Measurements from ENCODE around the gene MRPL38. TPM values are rescaled to one million over a fixed set of nuclear protein-coding genes. Genes with fewer than 3 reads are reported as not detected.

The MRPL38 gene
- total and polyA plus RNA-seq, 4 donors, result 23.0 to 63.9 (median 50.5) TPM

DNA sequence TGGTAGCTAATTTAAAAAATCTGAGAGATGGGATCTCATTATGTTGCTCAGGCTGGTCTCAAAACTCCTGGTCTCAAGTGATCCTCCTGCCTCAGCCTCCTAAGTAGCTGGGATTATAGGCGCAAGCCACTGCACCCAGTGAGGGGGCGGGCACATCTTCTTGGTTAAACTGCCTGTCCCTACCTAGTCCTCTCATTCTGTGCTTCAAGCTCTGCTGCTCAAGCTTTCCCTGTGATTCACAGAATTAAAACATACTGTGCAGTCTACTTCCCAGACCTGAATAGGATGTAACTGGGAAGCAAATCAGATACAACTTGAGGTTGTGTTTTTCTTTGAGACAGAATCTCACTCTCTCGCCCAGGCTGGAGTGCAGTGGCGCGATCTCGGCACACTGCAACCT lies 2.3 kb downstream of the MRPL38 start (continued):
- no peak for TF ChIP-seq NR2F2 (IDR thresholded peaks at IDR 0.05)
- no peak for TF ChIP-seq RXRA (IDR thresholded peaks at IDR 0.05)
- TF ChIP-seq SP1 (IDR thresholded peaks at IDR 0.05), result no peak
- TF ChIP-seq HNF4A (conservative IDR thresholded peaks at IDR 0.05), result no peak

DNA sequence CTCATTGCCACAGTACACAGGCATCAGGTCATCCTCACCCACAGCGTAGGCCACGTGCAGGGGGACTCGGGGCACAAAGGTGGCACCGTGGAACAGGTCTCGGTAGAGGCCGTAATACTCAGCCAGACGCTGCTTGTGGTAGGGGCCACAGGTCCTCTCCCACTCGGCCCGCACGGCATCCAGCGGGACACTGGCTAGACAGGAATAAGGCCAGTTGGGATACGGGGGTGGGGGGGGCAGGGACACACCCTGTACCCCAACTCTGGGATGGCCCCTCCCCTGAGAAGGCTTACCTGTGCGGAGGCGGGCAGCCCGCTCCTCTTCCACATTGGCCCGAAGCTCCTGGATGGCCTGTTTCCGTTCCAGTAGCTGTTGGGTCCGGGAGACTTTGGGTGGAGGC lies 3.0 kb downstream of the MRPL38 start:
- Histone ChIP-seq H3K36me3 (ENCODE audit: control insufficient read depth in 4 of 4, insufficient read depth in 3 of 4, low read depth in 1 of 4, low read length in 3 of 4) (peaks cover 6 to 26% (median 13%) of the 10 kb centered on the region in 4 donors), H3K4me3 (ENCODE audit: low read depth in 1 of 3, low read length in 3 of 3) (no peak overlapping the region), H3K27me3 (ENCODE audit: control insufficient read depth in 4 of 4, insufficient read depth in 4 of 4, low read length in 3 of 4) (no peaks in the 10 kb centered on the region), H3K9me3 (ENCODE audit: control insufficient read depth in 4 of 4, low read length in 3 of 4) (no peaks in the 10 kb centered on the region), H3K4me1 (ENCODE audit: control insufficient read depth in 4 of 4, insufficient read depth in 4 of 4, low read length in 3 of 4) (peaks cover 5 to 40% (median 27%) of the 10 kb centered on the region in 4 donors), H3K27ac (ENCODE audit: low read depth in 1 of 2, low read length in 2 of 2) (no peak overlapping the region), H3K9ac (ENCODE audit: low read depth in 1 of 2, low read length in 2 of 2) (no peak overlapping the region)
- no peak for DNase-seq (ENCODE audit: low spot score)
- no peak for TF ChIP-seq HNF4A (conservative IDR thresholded peaks at IDR 0.05)
- TF ChIP-seq, protein P1, sequence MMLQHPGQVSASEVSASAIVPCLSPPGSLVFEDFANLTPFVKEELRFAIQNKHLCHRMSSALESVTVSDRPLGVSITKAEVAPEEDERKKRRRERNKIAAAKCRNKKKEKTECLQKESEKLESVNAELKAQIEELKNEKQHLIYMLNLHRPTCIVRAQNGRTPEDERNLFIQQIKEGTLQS (IDR thresholded peaks at IDR 0.05), result no peak
- TF ChIP-seq GABPA (IDR thresholded peaks at IDR 0.05 in 1 of 2, conservative IDR thresholded peaks at IDR 0.05 in 1 of 2), result no peak
- TF ChIP-seq, protein P2, sequence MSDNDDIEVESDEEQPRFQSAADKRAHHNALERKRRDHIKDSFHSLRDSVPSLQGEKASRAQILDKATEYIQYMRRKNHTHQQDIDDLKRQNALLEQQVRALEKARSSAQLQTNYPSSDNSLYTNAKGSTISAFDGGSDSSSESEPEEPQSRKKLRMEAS (IDR thresholded peaks at IDR 0.05), result no peak
- no peak for TF ChIP-seq JUND (IDR thresholded peaks at IDR 0.05)
- TF ChIP-seq RAD21 (IDR thresholded peaks at IDR 0.05), result no peak
- no peak for TF ChIP-seq SP1 (IDR thresholded peaks at IDR 0.05)
- TF ChIP-seq, protein P3, sequence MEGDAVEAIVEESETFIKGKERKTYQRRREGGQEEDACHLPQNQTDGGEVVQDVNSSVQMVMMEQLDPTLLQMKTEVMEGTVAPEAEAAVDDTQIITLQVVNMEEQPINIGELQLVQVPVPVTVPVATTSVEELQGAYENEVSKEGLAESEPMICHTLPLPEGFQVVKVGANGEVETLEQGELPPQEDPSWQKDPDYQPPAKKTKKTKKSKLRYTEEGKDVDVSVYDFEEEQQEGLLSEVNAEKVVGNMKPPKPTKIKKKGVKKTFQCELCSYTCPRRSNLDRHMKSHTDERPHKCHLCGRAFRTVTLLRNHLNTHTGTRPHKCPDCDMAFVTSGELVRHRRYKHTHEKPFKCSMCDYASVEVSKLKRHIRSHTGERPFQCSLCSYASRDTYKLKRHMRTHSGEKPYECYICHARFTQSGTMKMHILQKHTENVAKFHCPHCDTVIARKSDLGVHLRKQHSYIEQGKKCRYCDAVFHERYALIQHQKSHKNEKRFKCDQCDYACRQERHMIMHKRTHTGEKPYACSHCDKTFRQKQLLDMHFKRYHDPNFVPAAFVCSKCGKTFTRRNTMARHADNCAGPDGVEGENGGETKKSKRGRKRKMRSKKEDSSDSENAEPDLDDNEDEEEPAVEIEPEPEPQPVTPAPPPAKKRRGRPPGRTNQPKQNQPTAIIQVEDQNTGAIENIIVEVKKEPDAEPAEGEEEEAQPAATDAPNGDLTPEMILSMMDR (IDR thresholded peaks at IDR 0.05; ENCODE audit: low read depth, low read length, missing input control), result no peak
- no peak for TF ChIP-seq NR2F2 (IDR thresholded peaks at IDR 0.05)
- TF ChIP-seq FOXA2 (IDR thresholded peaks at IDR 0.05), result no peak
- TF ChIP-seq EGR1 (IDR thresholded peaks at IDR 0.05; ENCODE audit: low read depth in 2 of 2), result no peak
- TF ChIP-seq, protein P4, sequence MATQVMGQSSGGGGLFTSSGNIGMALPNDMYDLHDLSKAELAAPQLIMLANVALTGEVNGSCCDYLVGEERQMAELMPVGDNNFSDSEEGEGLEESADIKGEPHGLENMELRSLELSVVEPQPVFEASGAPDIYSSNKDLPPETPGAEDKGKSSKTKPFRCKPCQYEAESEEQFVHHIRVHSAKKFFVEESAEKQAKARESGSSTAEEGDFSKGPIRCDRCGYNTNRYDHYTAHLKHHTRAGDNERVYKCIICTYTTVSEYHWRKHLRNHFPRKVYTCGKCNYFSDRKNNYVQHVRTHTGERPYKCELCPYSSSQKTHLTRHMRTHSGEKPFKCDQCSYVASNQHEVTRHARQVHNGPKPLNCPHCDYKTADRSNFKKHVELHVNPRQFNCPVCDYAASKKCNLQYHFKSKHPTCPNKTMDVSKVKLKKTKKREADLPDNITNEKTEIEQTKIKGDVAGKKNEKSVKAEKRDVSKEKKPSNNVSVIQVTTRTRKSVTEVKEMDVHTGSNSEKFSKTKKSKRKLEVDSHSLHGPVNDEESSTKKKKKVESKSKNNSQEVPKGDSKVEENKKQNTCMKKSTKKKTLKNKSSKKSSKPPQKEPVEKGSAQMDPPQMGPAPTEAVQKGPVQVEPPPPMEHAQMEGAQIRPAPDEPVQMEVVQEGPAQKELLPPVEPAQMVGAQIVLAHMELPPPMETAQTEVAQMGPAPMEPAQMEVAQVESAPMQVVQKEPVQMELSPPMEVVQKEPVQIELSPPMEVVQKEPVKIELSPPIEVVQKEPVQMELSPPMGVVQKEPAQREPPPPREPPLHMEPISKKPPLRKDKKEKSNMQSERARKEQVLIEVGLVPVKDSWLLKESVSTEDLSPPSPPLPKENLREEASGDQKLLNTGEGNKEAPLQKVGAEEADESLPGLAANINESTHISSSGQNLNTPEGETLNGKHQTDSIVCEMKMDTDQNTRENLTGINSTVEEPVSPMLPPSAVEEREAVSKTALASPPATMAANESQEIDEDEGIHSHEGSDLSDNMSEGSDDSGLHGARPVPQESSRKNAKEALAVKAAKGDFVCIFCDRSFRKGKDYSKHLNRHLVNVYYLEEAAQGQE (IDR thresholded peaks at IDR 0.05), result no peak
- TF ChIP-seq HNF4G (IDR thresholded peaks at IDR 0.05), result no peak
- no peak for TF ChIP-seq YY1 (IDR thresholded peaks at IDR 0.05)
- no peak for TF ChIP-seq FOXA1 (IDR thresholded peaks at IDR 0.05)
- TF ChIP-seq TAF1 (conservative IDR thresholded peaks at IDR 0.05), result no peak
- TF ChIP-seq, protein P5, sequence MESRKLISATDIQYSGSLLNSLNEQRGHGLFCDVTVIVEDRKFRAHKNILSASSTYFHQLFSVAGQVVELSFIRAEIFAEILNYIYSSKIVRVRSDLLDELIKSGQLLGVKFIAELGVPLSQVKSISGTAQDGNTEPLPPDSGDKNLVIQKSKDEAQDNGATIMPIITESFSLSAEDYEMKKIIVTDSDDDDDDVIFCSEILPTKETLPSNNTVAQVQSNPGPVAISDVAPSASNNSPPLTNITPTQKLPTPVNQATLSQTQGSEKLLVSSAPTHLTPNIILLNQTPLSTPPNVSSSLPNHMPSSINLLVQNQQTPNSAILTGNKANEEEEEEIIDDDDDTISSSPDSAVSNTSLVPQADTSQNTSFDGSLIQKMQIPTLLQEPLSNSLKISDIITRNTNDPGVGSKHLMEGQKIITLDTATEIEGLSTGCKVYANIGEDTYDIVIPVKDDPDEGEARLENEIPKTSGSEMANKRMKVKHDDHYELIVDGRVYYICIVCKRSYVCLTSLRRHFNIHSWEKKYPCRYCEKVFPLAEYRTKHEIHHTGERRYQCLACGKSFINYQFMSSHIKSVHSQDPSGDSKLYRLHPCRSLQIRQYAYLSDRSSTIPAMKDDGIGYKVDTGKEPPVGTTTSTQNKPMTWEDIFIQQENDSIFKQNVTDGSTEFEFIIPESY (IDR thresholded peaks at IDR 0.05), result no peak
- TF ChIP-seq RXRA (IDR thresholded peaks at IDR 0.05), result no peak
- 93% methylated on average over 18 of the region's 18 CpGs for WGBS
